ENCODE data around the gene SOSTDC1.

DNA sequence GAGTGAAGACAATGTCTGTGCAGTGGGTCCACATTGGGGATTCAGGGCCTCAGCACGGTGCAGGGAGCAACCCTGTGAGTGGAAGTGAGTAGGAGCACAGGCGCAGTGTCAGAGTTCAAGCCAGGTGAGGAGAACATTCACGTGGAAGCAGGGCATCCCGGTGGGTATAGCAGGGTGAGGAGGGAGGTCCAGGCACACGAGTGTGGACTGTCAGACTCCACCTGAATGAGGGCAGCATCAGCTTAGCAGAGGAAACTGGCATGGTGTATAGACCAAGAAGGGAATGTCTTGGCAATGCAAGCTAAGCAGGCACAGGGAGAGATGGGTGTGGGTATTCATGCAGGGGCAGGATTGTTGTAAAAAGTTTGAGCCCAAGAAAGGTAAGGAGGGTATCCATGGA, 45.8 kb upstream of the SOSTDC1 start:
- TF ChIP-seq, protein P1, sequence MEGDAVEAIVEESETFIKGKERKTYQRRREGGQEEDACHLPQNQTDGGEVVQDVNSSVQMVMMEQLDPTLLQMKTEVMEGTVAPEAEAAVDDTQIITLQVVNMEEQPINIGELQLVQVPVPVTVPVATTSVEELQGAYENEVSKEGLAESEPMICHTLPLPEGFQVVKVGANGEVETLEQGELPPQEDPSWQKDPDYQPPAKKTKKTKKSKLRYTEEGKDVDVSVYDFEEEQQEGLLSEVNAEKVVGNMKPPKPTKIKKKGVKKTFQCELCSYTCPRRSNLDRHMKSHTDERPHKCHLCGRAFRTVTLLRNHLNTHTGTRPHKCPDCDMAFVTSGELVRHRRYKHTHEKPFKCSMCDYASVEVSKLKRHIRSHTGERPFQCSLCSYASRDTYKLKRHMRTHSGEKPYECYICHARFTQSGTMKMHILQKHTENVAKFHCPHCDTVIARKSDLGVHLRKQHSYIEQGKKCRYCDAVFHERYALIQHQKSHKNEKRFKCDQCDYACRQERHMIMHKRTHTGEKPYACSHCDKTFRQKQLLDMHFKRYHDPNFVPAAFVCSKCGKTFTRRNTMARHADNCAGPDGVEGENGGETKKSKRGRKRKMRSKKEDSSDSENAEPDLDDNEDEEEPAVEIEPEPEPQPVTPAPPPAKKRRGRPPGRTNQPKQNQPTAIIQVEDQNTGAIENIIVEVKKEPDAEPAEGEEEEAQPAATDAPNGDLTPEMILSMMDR (conservative IDR thresholded peaks at IDR 0.05; ENCODE audit: low read length): no peak
- TF ChIP-seq EZH2phosphoT487 (IDR thresholded peaks at IDR 0.05; ENCODE audit: borderline replicate concordance): no peak

All from Loucy (cell line).